IMR-90 (cell line): ENCODE results near the gene ARHGAP18. TPM values are rescaled to one million over a fixed set of nuclear protein-coding genes. Genes with fewer than 3 reads are reported as not detected.

ENCODE experiments used
- ATAC-seq: fragments of 200-7000 bp; cut with Tn5 transposase; 2 replicates; pipeline ENCODE4 v1.9.1; 2020; ENCODE audit warnings: low read depth, mild to moderate bottlenecking, moderate library complexity
- BruUV-seq: library from RNA; stranded (reverse); fragments of 400-500 nt; replicated peaks from 2 replicates; lab custom pipeline; 2021; lab: Mats Ljungman, UMichigan
- CTCF ChIA-PET: fragments of 300-600 bp; formaldehyde crosslinking; extraction: SDS; loops from one replicate; lab custom pipeline; 2021; ENCODE audit warnings: antibody characterized with exemption; lab: Yijun Ruan, JAX
- POLR2A ChIA-PET: fragments of 300-600 bp; sonication (Branson Sonifier 250); formaldehyde crosslinking; loops from one replicate; lab custom pipeline; 2022; ENCODE audit warnings: antibody characterized with exemption; ENCODE audit not compliant: unreplicated experiment; lab: Charles Lee
- DNase-seq: peaks from one replicate; pipeline ENCODE4 v3.0.0; 2013
- H2AFZ ChIP-seq: replicated peaks from 2 replicates; pipeline ENCODE3; 2013; ENCODE audit warnings: low read length, mild to moderate bottlenecking; ENCODE audit not compliant: poor library complexity
- H2AK5ac ChIP-seq: 2 replicates; pipeline ENCODE4 v1.6.1; 2013; ENCODE audit warnings: low read depth, low read length, inconsistent platforms
- H2AK9ac ChIP-seq: replicated peaks from 2 replicates; pipeline ENCODE3; 2013; ENCODE audit warnings: mild to moderate bottlenecking, low read depth, low read length, moderate library complexity; ENCODE audit not compliant: poor library complexity
- H2BK120ac ChIP-seq: 2 replicates; pipeline ENCODE4 v1.6.1; 2013; ENCODE audit warnings: low read depth, low read length, inconsistent platforms
- H2BK15ac ChIP-seq: 3 replicates; pipeline ENCODE4 v1.6.1; 2013; ENCODE audit warnings: low read depth, low read length, inconsistent platforms
- H2BK20ac ChIP-seq: 2 replicates; pipeline ENCODE4 v1.6.1; 2013; ENCODE audit warnings: low read depth, mild to moderate bottlenecking, inconsistent platforms, low read length, moderate library complexity
- H2BK5ac ChIP-seq: 2 replicates; pipeline ENCODE4 v1.6.1; 2013; ENCODE audit warnings: mild to moderate bottlenecking, low read depth, low read length, inconsistent platforms; ENCODE audit not compliant: poor library complexity, severe bottlenecking
- H3K14ac ChIP-seq: replicated peaks from 2 replicates; pipeline ENCODE4 v1.6.1; 2013; ENCODE audit warnings: low read depth, low read length, inconsistent platforms
- H3K18ac ChIP-seq: 2 replicates; pipeline ENCODE4 v1.6.1; 2013; ENCODE audit warnings: low read depth, low read length, control low read depth
- H3K23ac ChIP-seq: 2 replicates; pipeline ENCODE4 v1.6.1; 2013; ENCODE audit warnings: low read depth, low read length, inconsistent platforms
- H3K27ac ChIP-seq: 2 replicates; pipeline ENCODE4 v1.5.1; 2013; ENCODE audit warnings: mild to moderate bottlenecking, control low read depth, low read length; ENCODE audit not compliant: insufficient read depth
- H3K27me3 ChIP-seq: 2 replicates; pipeline ENCODE4 v1.6.1; 2013; ENCODE audit warnings: low read length; ENCODE audit not compliant: control insufficient read depth, insufficient read depth
- H3K36me3 ChIP-seq: 2 replicates; pipeline ENCODE4 v1.6.1; 2013; ENCODE audit warnings: low read length, mixed read lengths; ENCODE audit not compliant: control insufficient read depth, insufficient read depth
- H3K4ac ChIP-seq: 2 replicates; pipeline ENCODE4 v1.6.1; 2013; ENCODE audit warnings: low read depth, low read length, inconsistent platforms
- H3K4me1 ChIP-seq: 2 replicates; pipeline ENCODE4 v1.6.1; 2013; ENCODE audit warnings: low read length, mixed read lengths; ENCODE audit not compliant: control insufficient read depth, insufficient read depth
- H3K4me2 ChIP-seq: 2 replicates; pipeline ENCODE4 v1.6.1; 2013; ENCODE audit warnings: low read depth, mild to moderate bottlenecking, control low read depth, low read length, moderate library complexity
- H3K4me3 ChIP-seq: 2 replicates; pipeline ENCODE4 v1.5.1; 2013; ENCODE audit warnings: low read depth, mild to moderate bottlenecking, control low read depth, low read length, moderate library complexity; ENCODE audit not compliant: insufficient read depth
- H3K56ac ChIP-seq: 2 replicates; pipeline ENCODE4 v1.6.1; 2013; ENCODE audit warnings: low read length, inconsistent platforms; ENCODE audit not compliant: insufficient read depth; ENCODE audit errors: extremely low read depth
- H3K79me1 ChIP-seq, 2 experiments: 2 replicates each; pipeline ENCODE4 v1.6.1; 2013; ENCODE audit warnings: low read length in 2 of 2, inconsistent platforms in 1 of 2, low read depth in 1 of 2
- H3K9ac ChIP-seq: 2 replicates; pipeline ENCODE4 v1.6.1; 2013; ENCODE audit warnings: low read depth, low read length, control low read depth
- H3K9me1 ChIP-seq: 2 replicates; pipeline ENCODE4 v1.6.1; 2013; ENCODE audit warnings: low read length, inconsistent platforms; ENCODE audit not compliant: insufficient read depth
- H3K9me3 ChIP-seq: 2 replicates; pipeline ENCODE4 v1.6.1; 2013; ENCODE audit warnings: low read length; ENCODE audit not compliant: control insufficient read depth, insufficient read depth
- H4K20me1 ChIP-seq: 2 replicates; pipeline ENCODE4 v1.6.1; 2013; ENCODE audit warnings: low read length, inconsistent platforms; ENCODE audit not compliant: insufficient read depth
- H4K5ac ChIP-seq: 2 replicates; pipeline ENCODE4 v1.6.1; 2013; ENCODE audit warnings: mild to moderate bottlenecking, low read depth, low read length, control low read depth
- H4K8ac ChIP-seq, 2 experiments: 2 replicates each; pipeline ENCODE4 v1.6.1; 2013; ENCODE audit warnings: low read depth in 2 of 2, low read length in 2 of 2, control low read depth in 1 of 2, inconsistent platforms in 1 of 2
- H4K91ac ChIP-seq: 2 replicates; pipeline ENCODE4 v1.6.1; 2013; ENCODE audit warnings: low read depth, low read length, inconsistent platforms; ENCODE audit not compliant: insufficient read depth
- BHLHE40 ChIP-seq: fragments of 150-350 bp; IDR thresholded peaks from 2 replicates; pipeline ENCODE4 v1.6.1; 2016; ENCODE audit warnings: mild to moderate bottlenecking, low read depth, low read length
- CEBPB ChIP-seq: IDR thresholded peaks from 2 replicates; pipeline ENCODE4 v1.6.1; 2012; ENCODE audit warnings: low read depth, low read length, improper control_type of control experiment
- CHD1 ChIP-seq: IDR thresholded peaks from 2 replicates; pipeline ENCODE4 v1.6.1; 2012; ENCODE audit warnings: low read depth, low read length, improper control_type of control experiment
- FOS ChIP-seq: fragments of 150-350 bp; IDR thresholded peaks from 2 replicates; pipeline ENCODE4 v1.6.1; 2016; ENCODE audit warnings: low read depth, low read length
- MAFK ChIP-seq: IDR thresholded peaks from 2 replicates; pipeline ENCODE4 v1.6.1; 2012; ENCODE audit warnings: low read depth, low read length, improper control_type of control experiment
- MAZ ChIP-seq: IDR thresholded peaks from 2 replicates; pipeline ENCODE4 v1.6.1; 2012; ENCODE audit warnings: low read depth, mild to moderate bottlenecking, low read length, improper control_type of control experiment, moderate library complexity, borderline replicate concordance
- MXI1 ChIP-seq: IDR thresholded peaks from 2 replicates; pipeline ENCODE4 v1.6.1; 2012; ENCODE audit warnings: low read depth, mild to moderate bottlenecking, low read length, moderate library complexity, borderline replicate concordance
- NFE2L2 ChIP-seq: fragments of 150-350 bp; IDR thresholded peaks from 2 replicates; pipeline ENCODE4 v1.6.1; 2016; ENCODE audit warnings: low read depth, mild to moderate bottlenecking, low read length
- POLR2A ChIP-seq: IDR thresholded peaks from 2 replicates; pipeline ENCODE4 v1.6.1; 2012; ENCODE audit warnings: mild to moderate bottlenecking, low read depth, low read length
- RAD21 ChIP-seq: IDR thresholded peaks from 2 replicates; pipeline ENCODE4 v1.6.1; 2012; ENCODE audit warnings: low read length, improper control_type of control experiment
- RCOR1 ChIP-seq: IDR thresholded peaks from 2 replicates; pipeline ENCODE4 v1.6.1; 2012; ENCODE audit warnings: mild to moderate bottlenecking, low read length, improper control_type of control experiment; ENCODE audit not compliant: insufficient replicate concordance
- RFX5 ChIP-seq: IDR thresholded peaks from 2 replicates; pipeline ENCODE4 v1.8.0; 2012; ENCODE audit warnings: low read depth, mild to moderate bottlenecking, low read length, moderate library complexity
- SMC3 ChIP-seq: fragments of 150-350 bp; IDR thresholded peaks from 2 replicates; pipeline ENCODE4 v1.6.1; 2016; ENCODE audit warnings: low read depth, mild to moderate bottlenecking, antibody characterized with exemption, low read length, moderate library complexity
- WGBS, 2 experiments: methylation state at CpG; one replicate each; pipeline versions ENCODE4 v1.1.5 to v1.1.7; 2013; ENCODE audit warnings: missing lambda C conversion rate in 2 of 2; ENCODE audit not compliant: insufficient read length in 1 of 2; ENCODE audit errors: extremely low coverage in 2 of 2; 5-methylcytosine and 5-hydroxymethylcytosine counted together
- dilution Hi-C: fragments of 300-500 bp; cut with HindIII; formaldehyde crosslinking; loops from one replicate; pipeline ENCODE4 v1.14.3; 2018; ENCODE audit warnings: low sequenced_read_pairs; ENCODE audit not compliant: unreplicated experiment
- in situ Hi-C: fragments of 300-500 bp; cut with MboI; formaldehyde crosslinking; loops from 3 replicates; pipeline ENCODE4 v1.14.3; 2019; ENCODE audit warnings: low sequenced_read_pairs, inconsistent platforms, mixed read lengths
- intact Hi-C: fragments of 100-400 bp; cut with micrococcal nuclease; formaldehyde crosslinking; loops from 2 replicates; pipeline ENCODE4 v1.10.0; 2022
- polyA plus RNA-seq, 3 experiments: library from polyadenylated mRNA; depleted of rRNA; stranded (reverse); fragments of >200 nt; gene quantifications; 2 replicates each; pipeline ENCODE4 v1.2.3, GENCODE V29; 2012; ENCODE audit warnings: low replicate concordance in 1 of 3
- total RNA-seq: library from RNA; depleted of rRNA; stranded (reverse); fragments of >200 nt; gene quantifications from 2 replicates; pipeline ENCODE4 v1.2.3, GENCODE V29; 2012
- TF ChIP-seq, protein P1 (sequence below): fragments of 150-350 bp; IDR thresholded peaks from 2 replicates; pipeline ENCODE4 v1.6.1; 2016; ENCODE audit warnings: low read depth, mild to moderate bottlenecking, low read length, moderate library complexity, borderline replicate concordance
- TF ChIP-seq, protein P2 (sequence below): fragments of 150-350 bp; IDR thresholded peaks from 2 replicates; pipeline ENCODE4 v1.6.1; 2017; ENCODE audit warnings: mild to moderate bottlenecking, antibody characterized with exemption, low read length, low read depth
- TF ChIP-seq, protein P3 (sequence below): conservative IDR thresholded peaks from 2 replicates; pipeline ENCODE4 v1.5.1; 2012; ENCODE audit warnings: mild to moderate bottlenecking, low read depth, low read length, improper control_type of control experiment

Gene ARHGAP18
- total and polyA plus RNA-seq, 2 of the 4 experiments (the other 2 are of a cell fraction): 6.2 to 17.0 TPM

DNA sequence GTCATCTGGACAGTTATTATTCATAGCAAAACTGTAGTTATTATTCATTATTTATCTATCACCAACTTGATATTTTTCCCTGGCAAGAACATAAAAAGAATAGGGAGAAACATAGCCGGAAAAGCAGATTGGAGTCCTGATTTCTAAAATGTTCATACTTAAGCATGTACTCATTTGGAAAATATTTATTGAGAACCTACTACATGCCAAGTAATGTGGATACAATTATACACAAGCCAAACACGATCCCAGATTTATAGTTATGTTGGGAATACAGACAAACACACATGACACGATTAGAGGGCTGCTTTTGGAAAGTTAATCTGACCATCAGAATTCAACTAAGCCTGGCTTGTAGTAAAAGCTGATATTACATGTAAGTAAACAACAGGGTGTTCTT lies 30.7 kb downstream of the ARHGAP18 start:
- intact Hi-C loops (no loop called here), in situ Hi-C loops (no loop called here), dilution Hi-C loops (no loop called here)
- Histone ChIP-seq H3K4me1 (peaks cover 18% of the 10 kb centered on the region), H2BK5ac (peak overlapping the region; percentile 72), H3K9me3 (no peaks in the 10 kb centered on the region), H3K27ac (no peak overlapping the region), H3K36me3 (no peaks in the 10 kb centered on the region), H3K56ac (peak overlapping the region; percentile 56; the same call in 1 of the 2 replicates), H3K23ac (peak overlapping the region; percentile 86), H3K79me1 (peaks cover 41 to 70% of the 10 kb centered on the region in 2 experiments), H3K4me3 (no peak overlapping the region), H2AK9ac (no peak overlapping the region), H2AK5ac (no peak overlapping the region; the same call in 1 of the 2 replicates), H4K20me1 (no peaks in the 10 kb centered on the region), H4K5ac (peak overlapping the region; percentile 45; the same call in 1 of the 2 replicates), H3K27me3 (no peaks in the 10 kb centered on the region), H3K14ac (peak overlapping the region; percentile 88; the same call in 1 of the 2 replicates), H3K18ac (peak overlapping the region; percentile 61; the same call in 1 of the 2 replicates), H3K9me1 (peaks cover 5% of the 10 kb centered on the region), H4K91ac (peak overlapping the region; percentile 78; the same call in 1 of the 2 replicates), H2BK120ac (peak overlapping the region; percentile 94), H2AFZ (no peak overlapping the region), H4K8ac (peak overlapping the region; percentile 65 to 85; a peak in 3 of 4 replicates), H3K9ac (peak overlapping the region; percentile 32; the same call in 1 of the 2 replicates), H2BK15ac (peak overlapping the region; percentile 97; the same call in 2 of the 3 replicates), H3K4me2 (peak overlapping the region; percentile 66; the same call in 1 of the 2 replicates), H3K4ac (peak overlapping the region; percentile 86; the same call in 1 of the 2 replicates), H2BK20ac (peak overlapping the region; percentile 87; the same call in 1 of the 2 replicates)
- no CpG with 5 or more reads among the region's 3 CpGs for WGBS, 2 experiments
- peak; percentile 50 for DNase-seq
- POLR2A ChIA-PET: no interaction called here
- TF ChIP-seq MAZ: no peak
- TF ChIP-seq MXI1: no peak
- no peak for TF ChIP-seq SMC3
- TF ChIP-seq, protein P1, sequence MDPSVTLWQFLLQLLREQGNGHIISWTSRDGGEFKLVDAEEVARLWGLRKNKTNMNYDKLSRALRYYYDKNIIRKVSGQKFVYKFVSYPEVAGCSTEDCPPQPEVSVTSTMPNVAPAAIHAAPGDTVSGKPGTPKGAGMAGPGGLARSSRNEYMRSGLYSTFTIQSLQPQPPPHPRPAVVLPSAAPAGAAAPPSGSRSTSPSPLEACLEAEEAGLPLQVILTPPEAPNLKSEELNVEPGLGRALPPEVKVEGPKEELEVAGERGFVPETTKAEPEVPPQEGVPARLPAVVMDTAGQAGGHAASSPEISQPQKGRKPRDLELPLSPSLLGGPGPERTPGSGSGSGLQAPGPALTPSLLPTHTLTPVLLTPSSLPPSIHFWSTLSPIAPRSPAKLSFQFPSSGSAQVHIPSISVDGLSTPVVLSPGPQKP: no peak
- no peak for TF ChIP-seq CHD1
- no peak for TF ChIP-seq POLR2A
- TF ChIP-seq NFE2L2: no peak
- TF ChIP-seq RAD21: no peak
- TF ChIP-seq, protein P2, sequence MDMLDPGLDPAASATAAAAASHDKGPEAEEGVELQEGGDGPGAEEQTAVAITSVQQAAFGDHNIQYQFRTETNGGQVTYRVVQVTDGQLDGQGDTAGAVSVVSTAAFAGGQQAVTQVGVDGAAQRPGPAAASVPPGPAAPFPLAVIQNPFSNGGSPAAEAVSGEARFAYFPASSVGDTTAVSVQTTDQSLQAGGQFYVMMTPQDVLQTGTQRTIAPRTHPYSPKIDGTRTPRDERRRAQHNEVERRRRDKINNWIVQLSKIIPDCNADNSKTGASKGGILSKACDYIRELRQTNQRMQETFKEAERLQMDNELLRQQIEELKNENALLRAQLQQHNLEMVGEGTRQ: no peak
- TF ChIP-seq RCOR1: no peak
- TF ChIP-seq, protein P3, sequence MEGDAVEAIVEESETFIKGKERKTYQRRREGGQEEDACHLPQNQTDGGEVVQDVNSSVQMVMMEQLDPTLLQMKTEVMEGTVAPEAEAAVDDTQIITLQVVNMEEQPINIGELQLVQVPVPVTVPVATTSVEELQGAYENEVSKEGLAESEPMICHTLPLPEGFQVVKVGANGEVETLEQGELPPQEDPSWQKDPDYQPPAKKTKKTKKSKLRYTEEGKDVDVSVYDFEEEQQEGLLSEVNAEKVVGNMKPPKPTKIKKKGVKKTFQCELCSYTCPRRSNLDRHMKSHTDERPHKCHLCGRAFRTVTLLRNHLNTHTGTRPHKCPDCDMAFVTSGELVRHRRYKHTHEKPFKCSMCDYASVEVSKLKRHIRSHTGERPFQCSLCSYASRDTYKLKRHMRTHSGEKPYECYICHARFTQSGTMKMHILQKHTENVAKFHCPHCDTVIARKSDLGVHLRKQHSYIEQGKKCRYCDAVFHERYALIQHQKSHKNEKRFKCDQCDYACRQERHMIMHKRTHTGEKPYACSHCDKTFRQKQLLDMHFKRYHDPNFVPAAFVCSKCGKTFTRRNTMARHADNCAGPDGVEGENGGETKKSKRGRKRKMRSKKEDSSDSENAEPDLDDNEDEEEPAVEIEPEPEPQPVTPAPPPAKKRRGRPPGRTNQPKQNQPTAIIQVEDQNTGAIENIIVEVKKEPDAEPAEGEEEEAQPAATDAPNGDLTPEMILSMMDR: no peak
- no peak for TF ChIP-seq BHLHE40
- no peak for TF ChIP-seq MAFK
- TF ChIP-seq RFX5: no peak
- TF ChIP-seq CEBPB: no peak
- TF ChIP-seq FOS: no peak
- peak; percentile 11 for ATAC-seq
- BruUV-seq: no TSS peak
- CTCF ChIA-PET: no interaction called here
